ENCODE measurements around the gene RMRP.

- TF ChIP-seq, protein P1, sequence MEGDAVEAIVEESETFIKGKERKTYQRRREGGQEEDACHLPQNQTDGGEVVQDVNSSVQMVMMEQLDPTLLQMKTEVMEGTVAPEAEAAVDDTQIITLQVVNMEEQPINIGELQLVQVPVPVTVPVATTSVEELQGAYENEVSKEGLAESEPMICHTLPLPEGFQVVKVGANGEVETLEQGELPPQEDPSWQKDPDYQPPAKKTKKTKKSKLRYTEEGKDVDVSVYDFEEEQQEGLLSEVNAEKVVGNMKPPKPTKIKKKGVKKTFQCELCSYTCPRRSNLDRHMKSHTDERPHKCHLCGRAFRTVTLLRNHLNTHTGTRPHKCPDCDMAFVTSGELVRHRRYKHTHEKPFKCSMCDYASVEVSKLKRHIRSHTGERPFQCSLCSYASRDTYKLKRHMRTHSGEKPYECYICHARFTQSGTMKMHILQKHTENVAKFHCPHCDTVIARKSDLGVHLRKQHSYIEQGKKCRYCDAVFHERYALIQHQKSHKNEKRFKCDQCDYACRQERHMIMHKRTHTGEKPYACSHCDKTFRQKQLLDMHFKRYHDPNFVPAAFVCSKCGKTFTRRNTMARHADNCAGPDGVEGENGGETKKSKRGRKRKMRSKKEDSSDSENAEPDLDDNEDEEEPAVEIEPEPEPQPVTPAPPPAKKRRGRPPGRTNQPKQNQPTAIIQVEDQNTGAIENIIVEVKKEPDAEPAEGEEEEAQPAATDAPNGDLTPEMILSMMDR (IDR thresholded peaks at IDR 0.05; ENCODE audit: borderline replicate concordance, extremely low read depth, low read length, poor library complexity, severe bottlenecking): no peak
- no peak for TF ChIP-seq EZH2 (IDR thresholded peaks at IDR 0.05; ENCODE audit: borderline replicate concordance, low read depth, low read length, severe bottlenecking)
These were observed 8.7 kb upstream of the RMRP start for GRCh38 chr9:35666549-35666948.

Data from DND-41 (cell line).